K562 (cell line): ENCODE measurements around the gene SLC4A2. TPM values are rescaled to one million over a fixed set of nuclear protein-coding genes. Genes with fewer than 3 reads are reported as not detected.

ENCODE experiments used
- CEBPG ChIP-seq, 3 experiments: fragments of 200-800 bp in 1 of 3; sonication (Bioruptor generic) in 1 of 3; sonication (generic) in 1 of 3; formaldehyde crosslinking in 1 of 3; IDR thresholded peaks in 2 of 3; conservative IDR thresholded peaks in 1 of 3; 2 replicates each; pipeline versions ENCODE4 v1.6.1 to v1.8.0; 2016 to 2022; ENCODE audit warnings: missing compliant biosample characterization in 2 of 3, missing genetic modification characterization in 2 of 3, mild to moderate bottlenecking in 1 of 3, missing genetic modification reagents in 1 of 3
- E2F1 ChIP-seq: sonication (generic); formaldehyde crosslinking; IDR thresholded peaks from 2 replicates; pipeline ENCODE4 v1.8.1; 2023; ENCODE audit warnings: mild to moderate bottlenecking, missing genetic modification reagents, moderate library complexity
- ETV5 ChIP-seq: sonication (generic); formaldehyde crosslinking; IDR thresholded peaks from 2 replicates; pipeline ENCODE4 v1.4.0; 2020; ENCODE audit warnings: low read depth, mild to moderate bottlenecking, missing genetic modification reagents
- HNRNPH1 ChIP-seq: fragments of 200-400 bp; formaldehyde crosslinking; optimal IDR thresholded peaks from 2 replicates; pipeline ENCODE3; 2017; ENCODE audit warnings: low read depth, mild to moderate bottlenecking, low read length, moderate library complexity
- HNRNPUL1 ChIP-seq: fragments of 200-400 bp; formaldehyde crosslinking; IDR thresholded peaks from 2 replicates; pipeline ENCODE4 v1.6.1; 2017; ENCODE audit warnings: low read length
- IRF9 ChIP-seq: fragments of 450-650 bp; IDR thresholded peaks from 2 replicates; pipeline ENCODE4 v1.6.1; 2016; ENCODE audit warnings: missing biosample characterization, missing genetic modification characterization
- MTA2 ChIP-seq: fragments of 450-650 bp; IDR thresholded peaks from 2 replicates; pipeline ENCODE4 v1.6.1; 2016; ENCODE audit warnings: low read depth
- NCOA6 ChIP-seq: fragments of 450-650 bp; IDR thresholded peaks from 2 replicates; pipeline ENCODE4 v1.6.1; 2017; ENCODE audit warnings: mild to moderate bottlenecking
- NEUROD1 ChIP-seq: fragments of 150-350 bp; IDR thresholded peaks from 2 replicates; pipeline ENCODE4 v1.6.1; 2014; ENCODE audit warnings: borderline replicate concordance, low read length, low read depth; ENCODE audit not compliant: partially characterized antibody
- NFIX ChIP-seq: fragments of 250-450 bp; sonication (Bioruptor Pico); IDR thresholded peaks from 2 replicates; pipeline ENCODE4 v1.4.0; 2020; ENCODE audit warnings: low read depth, mild to moderate bottlenecking, moderate library complexity
- PTTG1 ChIP-seq: fragments of 450-650 bp; IDR thresholded peaks from 2 replicates; pipeline ENCODE4 v1.6.1; 2016; ENCODE audit warnings: low read depth, mild to moderate bottlenecking, missing genetic modification characterization, missing compliant biosample characterization
- SLC30A9 ChIP-seq: fragments of 250-450 bp; sonication (Bioruptor Pico); IDR thresholded peaks from 2 replicates; pipeline ENCODE4 v1.8.0; 2022; ENCODE audit warnings: mild to moderate bottlenecking, moderate library complexity
- SMARCB1 ChIP-seq: IDR thresholded peaks from 2 replicates; pipeline ENCODE4 v1.6.1; 2011; ENCODE audit warnings: improper control_type of control experiment, low read depth; ENCODE audit not compliant: insufficient read length
- TAF9B ChIP-seq: fragments of 450-650 bp; IDR thresholded peaks from 2 replicates; pipeline ENCODE4 v1.6.1; 2018; ENCODE audit warnings: mild to moderate bottlenecking; ENCODE audit not compliant: partially characterized antibody
- TEAD2 ChIP-seq: fragments of 450-650 bp; IDR thresholded peaks from 2 replicates; pipeline ENCODE4 v1.6.1; 2016; ENCODE audit warnings: missing genetic modification characterization, control low read depth, missing compliant biosample characterization
- WHSC1 ChIP-seq: IDR thresholded peaks from one replicate; pipeline ENCODE4 v1.6.1; 2012; ENCODE audit warnings: low read length, control low read depth, inconsistent platforms
- ZFP36 ChIP-seq: fragments of 150-350 bp; IDR thresholded peaks from 2 replicates; pipeline ENCODE4 v1.6.1; 2018; ENCODE audit warnings: low read length, low read depth; ENCODE audit not compliant: partially characterized antibody
- ZNF512 ChIP-seq: IDR thresholded peaks from 2 replicates; pipeline ENCODE4 v1.6.1; 2016; ENCODE audit warnings: missing genetic modification characterization, missing compliant biosample characterization
- ZNF561 ChIP-seq: fragments of 450-650 bp; formaldehyde crosslinking; conservative IDR thresholded peaks from 2 replicates; pipeline ENCODE4 v1.4.0; 2020; ENCODE audit warnings: mild to moderate bottlenecking, moderate library complexity
- ZNF589 ChIP-seq: fragments of 200-800 bp; sonication (Bioruptor generic); IDR thresholded peaks from 2 replicates; pipeline ENCODE4 v1.6.1; 2016; ENCODE audit warnings: low read depth, missing genetic modification characterization, missing compliant biosample characterization
- ZNF655 ChIP-seq: fragments of 250-450 bp; sonication (Bioruptor Pico); IDR thresholded peaks from 2 replicates; pipeline ENCODE4 v1.5.0; 2021
- ZNF699 ChIP-seq: fragments of 250-450 bp; sonication (Bioruptor Pico); IDR thresholded peaks from 2 replicates; pipeline ENCODE4 v1.8.0; 2021; ENCODE audit warnings: mild to moderate bottlenecking, moderate library complexity; ENCODE audit not compliant: insufficient replicate concordance
- ZZZ3 ChIP-seq: fragments of 450-650 bp; IDR thresholded peaks from 2 replicates; pipeline ENCODE4 v1.6.1; 2016; ENCODE audit warnings: antibody characterized with exemption, mild to moderate bottlenecking, moderate library complexity
- polyA plus RNA-seq, 8 experiments: library from polyadenylated mRNA; depleted of rRNA in 4 of 8; stranded (reverse) in 5 of 8; unstranded in 3 of 8; fragments of >200 nt; fragmentation: Nextera tagmentation in 2 of 8; fragmentation: Illumina TruSeq in 1 of 8; extraction: Ambion mirVana in 2 of 8; extraction: Trizol in 1 of 8; gene quantifications; 2 replicates each; pipeline versions ENCODE4 v1.2.1 to v1.2.3, GENCODE V29; 2011 to 2014; ENCODE audit warnings: inconsistent platforms in 1 of 8, missing spikeins in 1 of 8
- total RNA-seq, 7 experiments: library from RNA; depleted of rRNA in 6 of 7; stranded (reverse); fragments of >200 nt in 6 of 7; fragmentation: Illumina TruSeq in 2 of 7; extraction: Trizol in 2 of 7; gene quantifications; 2 replicates each; pipeline versions ENCODE4 v1.2.1 to v1.2.3, GENCODE V29; 2011 to 2021; ENCODE audit warnings: low replicate concordance in 1 of 7

The SLC4A2 gene
- total and polyA plus RNA-seq, 9 of the 15 experiments (the other 6 are each of a cell fraction or from before 2014, with no cell fraction given), result 11.4 to 375 (median 130) TPM

GRCh38 chr7:151082141-151083070, 23.0 kb downstream of the SLC4A2 start (continued):
- TF ChIP-seq SLC30A9 (CRISPR knock-in tag) (no peak), ETV5 (no peak), NEUROD1 (no peak), IRF9 (tag) (no peak), TAF9B (no peak), HNRNPUL1 (no peak), NCOA6 (no peak), ZNF512 (tag) (no peak), TEAD2 (tag) (no peak), PTTG1 (tag) (no peak), WHSC1 (no peak), CEBPG (CRISPR knock-in tag; IDR thresholded peaks at IDR 0.05) (no peak), CEBPG (tag; conservative IDR thresholded peaks at IDR 0.05 in 1 of 2, IDR thresholded peaks at IDR 0.05 in 1 of 2) (no peak), E2F1 (CRISPR knock-in tag) (peak; percentile 54; the same call in 1 of the 2 replicates), MTA2 (peak; percentile 17; the same call in 1 of the 2 replicates), ZNF561 (CRISPR knock-in tag) (no peak), ZZZ3 (no peak), NFIX (CRISPR knock-in tag) (no peak), ZNF655 (no peak), HNRNPH1 (no peak), ZFP36 (no peak), ZNF589 (no peak), ZNF699 (CRISPR knock-in tag) (no peak), SMARCB1 (no peak)
